ENCODE measurements around the gene ISM1. TPM values are rescaled to one million over a fixed set of nuclear protein-coding genes. Genes with fewer than 3 reads are reported as not detected.

The ISM1 gene
- total and polyA plus RNA-seq, 2 of the 13 experiments (the other 11 are each of a cell fraction or from before 2014, with no cell fraction given), result 0.40 to 1.4 TPM

- TF ChIP-seq MAZ (IDR thresholded peaks at IDR 0.05; ENCODE audit: borderline replicate concordance, low read depth, low read length) (no peak), MAZ (CRISPR knock-in tag; IDR thresholded peaks at IDR 0.05; ENCODE audit: low read depth) (peak; percentile 61; the same call in 1 of the 2 replicates), HOXA9 (CRISPR knock-in tag; IDR thresholded peaks at IDR 0.05; ENCODE audit: borderline replicate concordance) (no peak), XRCC5 (optimal IDR thresholded peaks at IDR 0.05; ENCODE audit: low read length) (peak; percentile 97), ZFX (CRISPR knock-in tag; IDR thresholded peaks at IDR 0.05; ENCODE audit: low read depth) (peak; percentile 37; the same call in 1 of the 2 replicates), AHDC1 (CRISPR knock-in tag; IDR thresholded peaks at IDR 0.05; ENCODE audit: borderline replicate concordance) (peak; percentile 54; the same call in 1 of the 2 replicates), ADNP (CRISPR knock-in tag; IDR thresholded peaks at IDR 0.05) (no peak), ISX (CRISPR knock-in tag; conservative IDR thresholded peaks at IDR 0.05) (no peak), TGIF2 (CRISPR knock-in tag; IDR thresholded peaks at IDR 0.05) (peak; percentile 71; the same call in 1 of the 2 replicates), GTF2F1 (IDR thresholded peaks at IDR 0.05; ENCODE audit: low read length) (no peak), ZNF619 (CRISPR knock-in tag; IDR thresholded peaks at IDR 0.05) (no peak), NCOA1 (CRISPR knock-in tag; IDR thresholded peaks at IDR 0.05) (no peak), ZNF749 (CRISPR knock-in tag; IDR thresholded peaks at IDR 0.05; ENCODE audit: borderline replicate concordance) (no peak), BATF2 (CRISPR knock-in tag; IDR thresholded peaks at IDR 0.05) (no peak), ZZZ3 (CRISPR knock-in tag; IDR thresholded peaks at IDR 0.05; ENCODE audit: borderline replicate concordance) (no peak), ZNF546 (CRISPR knock-in tag; conservative IDR thresholded peaks at IDR 0.05) (no peak), FOXP4 (CRISPR knock-in tag; IDR thresholded peaks at IDR 0.05) (0 out of 2 replicates have a peak, but pooled peaks have one; percentile 29), ATF2 (CRISPR knock-in tag; IDR thresholded peaks at IDR 0.05) (peak; percentile 77; the same call in 1 of the 2 replicates), FOXC1 (CRISPR knock-in tag; IDR thresholded peaks at IDR 0.05; ENCODE audit: borderline replicate concordance) (peak; percentile 74; the same call in 1 of the 2 replicates), ZNF768 (CRISPR knock-in tag; IDR thresholded peaks at IDR 0.05) (no peak)
These were observed 40.6 kb downstream of the ISM1 start (continued) for GRCh38 chr20:13261460-13262301.

Measured in HepG2 (cell line).